AG04449 (cell line): Measurements from ENCODE around the gene PZP.

Experiments used
- CTCF ChIA-PET: fragments of 350-600 bp; formaldehyde crosslinking; extraction: SDS; loops from one replicate; lab custom pipeline; 2021; ENCODE audit warnings: antibody characterized with exemption; lab: Yijun Ruan, JAX
- POLR2A ChIA-PET: fragments of 400-600, 350-600 bp; formaldehyde crosslinking; extraction: SDS; loops from one replicate; lab custom pipeline; 2020; ENCODE audit warnings: antibody characterized with exemption, inconsistent platforms; lab: Yijun Ruan, JAX
- DNase-seq: peaks from one replicate; pipeline ENCODE4 v3.0.0-alpha.2; 2010; ENCODE audit warnings: low read depth, low spot score
- H3K4me3 ChIP-seq: 2 replicates; pipeline ENCODE4 v1.5.1; 2011; ENCODE audit warnings: low read depth, mild to moderate bottlenecking, control low read depth, low read length
- CTCF ChIP-seq: IDR thresholded peaks from one replicate; pipeline ENCODE4 v1.5.1; 2011; ENCODE audit warnings: mild to moderate bottlenecking, moderate library complexity, low read length, control low read depth, inconsistent platforms; ENCODE audit not compliant: insufficient read depth; ENCODE audit errors: missing control alignments

Gene PZP

GRCh38 chr12:9132008-9132535 is 76.1 kb downstream of the PZP start:
- H3K4me3 ChIP-seq, result no peak overlapping the region
- CTCF ChIA-PET, result no interaction called here
- DNase-seq, result no peak
- TF ChIP-seq CTCF, result no peak
- POLR2A ChIA-PET, result no interaction called here

- ChIA-PET CTCF (no interaction called here), POLR2A (no interaction called here)
- no peak for TF ChIP-seq CTCF
- H3K4me3 ChIP-seq, result no peak overlapping the region
- DNase-seq, result no peak
These were observed 78.0 kb downstream of the PZP start for GRCh38 chr12:9130244-9130643.

- no peak for DNase-seq
- no peak overlapping the region for H3K4me3 ChIP-seq
- ChIA-PET POLR2A (no interaction called here), CTCF (no interaction called here)
- no peak for TF ChIP-seq CTCF
These were observed 80.1 kb downstream of the PZP start for GRCh38 chr12:9127936-9128663.

GRCh38 chr12:9127484-9127883 is 80.7 kb downstream of the PZP start:
- POLR2A ChIA-PET, result no interaction called here
- H3K4me3 ChIP-seq, result no peak overlapping the region
- CTCF ChIA-PET, result no interaction called here
- no peak for TF ChIP-seq CTCF
- no peak for DNase-seq

GRCh38 chr12:9124383-9125031 is 83.7 kb downstream of the PZP start:
- no peak for TF ChIP-seq CTCF
- no peak for DNase-seq
- H3K4me3 ChIP-seq, result no peak overlapping the region
- ChIA-PET CTCF (no interaction called here), POLR2A (no interaction called here)

- CTCF ChIA-PET, result no interaction called here
- TF ChIP-seq CTCF, result no peak
- DNase-seq, result no peak
- POLR2A ChIA-PET, result no interaction called here
- no peak overlapping the region for H3K4me3 ChIP-seq
These were observed 84.3 kb downstream of the PZP start for GRCh38 chr12:9123781-9124382.
